WERI-Rb-1 (cell line): ENCODE data around the gene PARP9.

Experiments
- DNase-seq: peaks from one replicate; pipeline ENCODE4 v3.0.0-alpha.2; 2020
- H3K27ac ChIP-seq: fragments of 250-450 bp; sonication (Bioruptor Pico); 2 replicates; pipeline ENCODE4 v1.5.1; 2020; ENCODE audit warnings: mild to moderate bottlenecking, moderate library complexity
- H3K27me3 ChIP-seq: fragments of 250-450 bp; sonication (Bioruptor Pico); 2 replicates; pipeline ENCODE4 v1.5.1; 2021; ENCODE audit warnings: mild to moderate bottlenecking, low read depth, moderate library complexity; ENCODE audit not compliant: insufficient read depth, severe bottlenecking
- H3K36me3 ChIP-seq: fragments of 250-450 bp; sonication (Bioruptor Pico); 2 replicates; pipeline ENCODE4 v1.5.1; 2020; ENCODE audit warnings: mild to moderate bottlenecking, moderate library complexity
- H3K4me3 ChIP-seq: 2 replicates; pipeline ENCODE4 v1.5.1; 2011; ENCODE audit warnings: low read depth, mild to moderate bottlenecking, control low read depth, low read length
- H3K9me3 ChIP-seq: fragments of 250-450 bp; sonication (Bioruptor Pico); 2 replicates; pipeline ENCODE4 v1.5.1; 2021; ENCODE audit warnings: mild to moderate bottlenecking, moderate library complexity; ENCODE audit not compliant: severe bottlenecking
- TF ChIP-seq, protein P1 (sequence below): IDR thresholded peaks from 2 replicates; pipeline ENCODE4 v1.5.1; 2011; ENCODE audit warnings: low read depth, mild to moderate bottlenecking, control low read depth, inconsistent platforms, low read length

Gene PARP9

DNA sequence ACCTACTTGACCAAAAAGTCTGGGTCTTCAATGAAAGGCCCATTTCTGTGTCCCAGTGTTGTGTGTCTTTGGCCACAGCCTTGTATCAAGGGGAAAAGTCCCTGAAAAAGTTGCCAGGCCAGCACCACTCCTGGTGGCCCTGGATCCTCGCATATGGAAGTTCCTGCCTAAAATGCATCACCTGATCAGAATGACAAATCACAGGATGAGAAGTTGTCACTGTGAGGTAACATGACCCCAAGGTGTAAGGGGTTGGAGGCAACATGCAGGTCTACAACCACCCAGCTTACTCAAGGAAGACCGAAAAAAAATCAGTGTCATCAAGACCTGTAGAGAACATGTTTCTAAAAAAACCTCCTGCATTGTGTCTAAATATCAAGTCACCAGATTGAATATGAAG is 39.0 kb upstream of the PARP9 start:
- no peak overlapping the region for H3K4me3 ChIP-seq
- H3K36me3 ChIP-seq = no peaks in the 10 kb centered on the region
- H3K27ac ChIP-seq = no peak overlapping the region
- H3K27me3 ChIP-seq = no peaks in the 10 kb centered on the region
- no peak for DNase-seq
- TF ChIP-seq, protein P1, sequence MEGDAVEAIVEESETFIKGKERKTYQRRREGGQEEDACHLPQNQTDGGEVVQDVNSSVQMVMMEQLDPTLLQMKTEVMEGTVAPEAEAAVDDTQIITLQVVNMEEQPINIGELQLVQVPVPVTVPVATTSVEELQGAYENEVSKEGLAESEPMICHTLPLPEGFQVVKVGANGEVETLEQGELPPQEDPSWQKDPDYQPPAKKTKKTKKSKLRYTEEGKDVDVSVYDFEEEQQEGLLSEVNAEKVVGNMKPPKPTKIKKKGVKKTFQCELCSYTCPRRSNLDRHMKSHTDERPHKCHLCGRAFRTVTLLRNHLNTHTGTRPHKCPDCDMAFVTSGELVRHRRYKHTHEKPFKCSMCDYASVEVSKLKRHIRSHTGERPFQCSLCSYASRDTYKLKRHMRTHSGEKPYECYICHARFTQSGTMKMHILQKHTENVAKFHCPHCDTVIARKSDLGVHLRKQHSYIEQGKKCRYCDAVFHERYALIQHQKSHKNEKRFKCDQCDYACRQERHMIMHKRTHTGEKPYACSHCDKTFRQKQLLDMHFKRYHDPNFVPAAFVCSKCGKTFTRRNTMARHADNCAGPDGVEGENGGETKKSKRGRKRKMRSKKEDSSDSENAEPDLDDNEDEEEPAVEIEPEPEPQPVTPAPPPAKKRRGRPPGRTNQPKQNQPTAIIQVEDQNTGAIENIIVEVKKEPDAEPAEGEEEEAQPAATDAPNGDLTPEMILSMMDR = no peak
- no peaks in the 10 kb centered on the region for H3K9me3 ChIP-seq

DNA sequence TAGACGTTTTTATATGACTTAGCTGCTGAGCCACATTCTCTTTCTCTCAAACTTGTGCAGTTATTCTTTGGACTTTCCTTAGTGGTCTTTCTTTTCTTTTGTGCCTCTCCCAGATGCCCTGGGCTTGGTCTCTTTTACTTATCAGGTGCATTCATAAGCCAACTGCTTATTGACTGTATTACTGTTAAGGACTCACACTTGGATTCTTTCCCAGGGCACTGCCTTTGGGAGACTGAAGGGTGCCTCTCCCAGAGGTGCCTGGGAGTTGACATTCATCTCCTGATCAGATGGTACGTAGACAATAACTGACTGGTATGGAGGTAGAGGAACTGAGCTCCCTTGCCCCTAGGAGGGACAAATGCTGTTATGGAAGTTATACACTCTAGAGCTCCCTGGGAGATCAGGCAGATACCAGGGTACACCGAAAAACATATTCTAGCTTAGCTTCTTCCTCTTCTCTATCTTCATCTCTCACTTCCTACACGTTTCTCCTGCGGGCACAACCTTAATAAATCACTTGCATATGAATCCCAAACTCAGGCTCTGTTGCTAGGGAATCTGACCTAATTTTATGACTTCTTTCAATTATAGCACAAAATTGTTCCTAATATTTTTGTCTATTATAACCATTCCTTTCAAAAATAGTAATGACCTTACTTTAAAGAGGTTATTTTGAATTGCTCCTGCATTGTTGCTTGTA is 38.1 kb upstream of the PARP9 start:
- TF ChIP-seq, protein P1 = no peak
- no peak overlapping the region for H3K27ac ChIP-seq
- no peak overlapping the region for H3K4me3 ChIP-seq
- no peaks in the 10 kb centered on the region for H3K36me3 ChIP-seq
- H3K9me3 ChIP-seq = no peaks in the 10 kb centered on the region
- no peaks in the 10 kb centered on the region for H3K27me3 ChIP-seq
- no peak for DNase-seq

DNA sequence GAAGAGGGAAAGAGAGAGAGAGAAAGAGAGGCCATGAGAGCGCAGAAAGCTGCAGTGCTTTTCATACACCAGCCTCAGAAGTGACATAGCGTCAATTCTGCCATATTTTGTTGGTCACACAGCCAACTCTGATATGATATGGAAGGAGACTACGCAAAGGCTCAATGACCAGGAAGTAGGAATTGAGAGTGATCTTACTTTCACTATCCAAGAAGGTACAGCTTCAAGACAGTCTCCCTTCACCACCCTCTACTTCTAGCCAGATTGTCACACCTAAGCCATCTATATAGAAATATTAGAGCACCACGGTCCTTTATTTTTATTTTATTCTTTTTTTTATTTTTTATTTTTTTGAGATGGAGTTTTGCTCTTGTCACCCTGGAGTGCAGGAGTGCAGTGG is 34.5 kb upstream of the PARP9 start:
- no peaks in the 10 kb centered on the region for H3K36me3 ChIP-seq
- H3K27me3 ChIP-seq = no peaks in the 10 kb centered on the region
- DNase-seq = no peak
- H3K9me3 ChIP-seq = no peaks in the 10 kb centered on the region
- TF ChIP-seq, protein P1 = no peak
- H3K27ac ChIP-seq = no peak overlapping the region
- H3K4me3 ChIP-seq = no peak overlapping the region

DNA sequence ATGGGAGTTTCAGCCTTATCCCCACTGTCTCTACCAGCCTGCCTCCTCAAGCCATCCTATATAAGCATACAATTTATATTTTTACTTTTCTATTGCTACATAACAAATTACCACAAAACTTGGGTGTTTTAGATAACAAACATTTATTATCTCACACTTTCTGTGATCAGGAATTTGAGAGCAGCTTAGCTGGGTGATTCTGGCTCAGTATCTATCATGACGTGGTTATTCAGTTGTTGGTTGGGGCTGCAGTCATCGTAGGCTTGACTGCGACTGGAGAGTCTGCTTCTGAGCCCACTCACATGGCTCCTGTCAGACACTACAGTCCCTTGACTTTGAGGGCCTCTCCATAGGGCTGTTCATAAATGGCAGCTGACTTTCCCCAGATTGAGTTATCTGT is 34.1 kb upstream of the PARP9 start:
- no peaks in the 10 kb centered on the region for H3K9me3 ChIP-seq
- no peak for DNase-seq
- H3K4me3 ChIP-seq = no peak overlapping the region
- H3K36me3 ChIP-seq = no peaks in the 10 kb centered on the region
- no peak overlapping the region for H3K27ac ChIP-seq
- TF ChIP-seq, protein P1 = no peak
- no peaks in the 10 kb centered on the region for H3K27me3 ChIP-seq

DNA sequence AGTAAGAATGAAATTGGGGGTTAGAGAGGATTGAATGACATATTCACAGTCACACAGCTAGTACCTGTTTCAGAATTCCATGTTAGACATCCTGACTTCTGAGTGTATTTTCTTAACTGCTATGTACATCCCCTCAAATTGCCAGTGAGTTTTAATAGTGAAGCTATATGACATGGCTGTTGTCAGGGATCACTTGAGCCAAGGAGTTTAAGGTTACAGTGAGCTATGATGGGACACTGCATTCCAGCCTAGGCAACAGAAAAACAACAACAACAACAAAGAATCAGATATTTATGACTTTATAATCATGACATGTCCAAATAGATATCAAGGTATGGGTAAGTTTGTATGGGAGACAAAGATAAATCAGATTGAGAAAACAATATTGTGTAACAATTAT is 29.9 kb upstream of the PARP9 start:
- TF ChIP-seq, protein P1 = no peak
- no peaks in the 10 kb centered on the region for H3K9me3 ChIP-seq
- DNase-seq = no peak
- no peaks in the 10 kb centered on the region for H3K27me3 ChIP-seq
- no peaks in the 10 kb centered on the region for H3K36me3 ChIP-seq
- no peak overlapping the region for H3K4me3 ChIP-seq
- no peak overlapping the region for H3K27ac ChIP-seq

DNA sequence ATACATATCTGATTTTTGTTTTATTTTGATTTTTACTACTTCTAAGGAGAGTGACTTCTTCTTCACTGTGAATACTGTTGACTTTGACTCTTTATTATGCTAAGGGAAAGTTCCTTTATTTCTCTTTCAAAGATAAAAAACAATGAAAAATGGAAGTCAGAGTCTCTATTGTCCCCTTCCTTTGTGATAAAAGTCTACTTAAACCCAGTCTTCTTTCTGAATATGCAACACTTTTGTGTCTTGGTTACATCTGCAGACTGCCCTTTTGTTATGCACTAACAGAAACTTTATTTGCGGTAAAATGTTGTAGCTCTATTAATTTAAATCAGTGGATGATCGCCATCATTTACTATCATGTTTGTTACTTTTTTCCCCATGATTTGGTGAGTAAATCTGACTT is 26.5 kb upstream of the PARP9 start:
- Histone ChIP-seq H3K27ac (no peak overlapping the region), H3K36me3 (no peaks in the 10 kb centered on the region), H3K9me3 (no peaks in the 10 kb centered on the region), H3K4me3 (no peak overlapping the region), H3K27me3 (no peaks in the 10 kb centered on the region)
- no peak for DNase-seq
- TF ChIP-seq, protein P1 = no peak
